ENCODE measurements around the gene NIPAL3. TPM values are rescaled to one million over a fixed set of nuclear protein-coding genes. Genes with fewer than 3 reads are reported as not detected.

NIPAL3 gene
- total RNA-seq, 6 donors from 2014 or later, result 28.2 to 71.0 (median 46.6) TPM

DNA sequence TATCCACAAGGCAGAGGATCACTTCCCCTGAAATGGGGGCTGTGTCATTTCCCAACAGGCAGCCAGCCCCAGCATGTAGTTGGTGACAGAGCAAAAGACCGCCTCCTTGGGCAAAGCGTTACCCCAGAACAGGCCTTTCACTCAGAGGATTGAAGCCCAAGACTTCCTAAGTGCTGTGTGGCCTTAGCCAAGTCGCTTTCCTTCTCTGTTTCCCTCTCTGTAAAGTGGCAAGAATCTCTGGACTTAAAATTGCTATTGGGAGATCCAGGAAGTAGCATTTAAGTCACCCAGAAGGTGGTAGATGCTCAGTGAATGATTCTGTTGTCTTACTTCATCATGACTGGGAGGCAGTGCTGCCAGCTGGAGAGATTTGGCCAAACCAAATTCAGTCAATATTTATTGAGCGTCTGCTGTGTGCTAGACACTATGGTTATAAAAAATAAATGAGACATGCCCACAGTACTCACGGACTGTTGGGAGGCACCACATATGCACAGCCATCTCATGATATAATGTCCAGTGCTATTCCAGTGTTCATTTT lies 35.3 kb downstream of the NIPAL3 start:
- ATAC-seq (ENCODE audit: low FRiP score in 2 of 2) (no peak), DNase-seq (no peak)
- WGBS, 2 donors, result 94 to 98% methylated on average over 5 of the region's 5 CpGs
- TF ChIP-seq EP300 (IDR thresholded peaks at IDR 0.05) (no peak), POLR2AphosphoS5 (IDR thresholded peaks at IDR 0.05) (no peak), POLR2A (IDR thresholded peaks at IDR 0.05) (no peak)
- TF ChIP-seq, protein P1, sequence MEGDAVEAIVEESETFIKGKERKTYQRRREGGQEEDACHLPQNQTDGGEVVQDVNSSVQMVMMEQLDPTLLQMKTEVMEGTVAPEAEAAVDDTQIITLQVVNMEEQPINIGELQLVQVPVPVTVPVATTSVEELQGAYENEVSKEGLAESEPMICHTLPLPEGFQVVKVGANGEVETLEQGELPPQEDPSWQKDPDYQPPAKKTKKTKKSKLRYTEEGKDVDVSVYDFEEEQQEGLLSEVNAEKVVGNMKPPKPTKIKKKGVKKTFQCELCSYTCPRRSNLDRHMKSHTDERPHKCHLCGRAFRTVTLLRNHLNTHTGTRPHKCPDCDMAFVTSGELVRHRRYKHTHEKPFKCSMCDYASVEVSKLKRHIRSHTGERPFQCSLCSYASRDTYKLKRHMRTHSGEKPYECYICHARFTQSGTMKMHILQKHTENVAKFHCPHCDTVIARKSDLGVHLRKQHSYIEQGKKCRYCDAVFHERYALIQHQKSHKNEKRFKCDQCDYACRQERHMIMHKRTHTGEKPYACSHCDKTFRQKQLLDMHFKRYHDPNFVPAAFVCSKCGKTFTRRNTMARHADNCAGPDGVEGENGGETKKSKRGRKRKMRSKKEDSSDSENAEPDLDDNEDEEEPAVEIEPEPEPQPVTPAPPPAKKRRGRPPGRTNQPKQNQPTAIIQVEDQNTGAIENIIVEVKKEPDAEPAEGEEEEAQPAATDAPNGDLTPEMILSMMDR (IDR thresholded peaks at IDR 0.05), result no peak
- Histone ChIP-seq H3K27me3 (no peaks in the 10 kb centered on the region), H3K27ac (no peak overlapping the region), H3K9me3 (no peaks in the 10 kb centered on the region), H3K36me3 (peaks cover 13 to 79% (median 31%) of the 10 kb centered on the region in 4 donors), H3K4me1 (no peaks in the 10 kb centered on the region), H3K4me3 (no peak overlapping the region)

DNA sequence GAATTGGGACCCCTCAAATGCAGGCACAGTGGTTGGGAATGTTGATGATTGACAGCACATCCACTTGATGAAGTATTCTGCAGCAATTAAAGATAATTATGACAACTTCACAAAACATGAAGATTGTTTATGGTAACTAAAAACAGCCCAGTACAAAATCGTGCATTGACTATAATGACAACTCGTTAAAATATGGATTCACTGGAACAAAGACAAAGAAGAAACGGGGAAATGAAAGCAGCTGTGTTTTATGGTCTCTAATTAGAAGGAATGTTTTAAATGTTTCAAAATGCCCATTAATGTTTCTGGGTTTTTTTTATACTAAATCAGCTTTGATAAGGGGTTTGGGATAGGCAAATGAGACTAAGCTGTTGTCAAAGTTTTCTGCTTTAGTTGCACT lies 36.1 kb downstream of the NIPAL3 start:
- ATAC-seq (ENCODE audit: low FRiP score in 2 of 2), result no peak
- Histone ChIP-seq H3K4me1 (no peaks in the 10 kb centered on the region), H3K4me3 (no peak overlapping the region), H3K27ac (no peak overlapping the region), H3K36me3 (peaks cover 13 to 81% (median 38%) of the 10 kb centered on the region in 4 donors), H3K9me3 (no peaks in the 10 kb centered on the region), H3K27me3 (no peaks in the 10 kb centered on the region)
- 62 to 69% methylated on average over 3 of the region's 3 CpGs for WGBS, 2 donors
- TF ChIP-seq, protein P1 (IDR thresholded peaks at IDR 0.05), result no peak
- TF ChIP-seq POLR2AphosphoS5 (IDR thresholded peaks at IDR 0.05) (no peak), EP300 (IDR thresholded peaks at IDR 0.05) (no peak), POLR2A (IDR thresholded peaks at IDR 0.05) (no peak)
- DNase-seq, result no peak

DNA sequence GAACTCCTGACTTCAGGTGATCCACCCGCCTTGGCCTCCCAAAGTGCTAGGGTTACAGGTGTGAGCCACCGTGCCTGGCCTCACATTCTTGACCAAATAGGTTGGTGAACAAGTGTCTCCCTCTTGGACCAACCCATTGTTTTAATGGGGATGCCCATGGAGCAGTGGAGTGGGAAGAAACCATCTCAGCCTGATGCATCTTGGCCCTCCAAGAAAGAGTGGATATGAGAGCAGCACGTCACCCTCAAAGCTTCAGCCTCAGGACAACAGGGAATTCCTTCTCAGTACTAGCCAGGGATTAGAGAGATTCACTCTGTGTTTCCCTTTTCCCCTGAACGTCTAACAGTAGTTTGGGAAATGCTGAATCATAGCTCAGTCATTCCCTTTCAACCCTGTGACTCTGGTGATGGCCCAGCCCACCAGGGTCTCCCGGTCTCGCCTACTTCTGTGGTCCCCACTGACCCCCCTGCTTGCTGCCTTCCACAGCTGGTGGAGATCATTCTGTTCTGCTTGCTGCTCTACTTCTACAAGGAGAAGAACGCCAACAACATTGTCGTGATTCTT lies 37.4 kb downstream of the NIPAL3 start:
- Histone ChIP-seq H3K9me3 (no peaks in the 10 kb centered on the region), H3K27me3 (no peaks in the 10 kb centered on the region), H3K4me3 (no peak overlapping the region), H3K27ac (no peak overlapping the region), H3K36me3 (peaks cover 13 to 89% (median 40%) of the 10 kb centered on the region in 4 donors), H3K4me1 (no peaks in the 10 kb centered on the region)
- WGBS, 2 donors, result 86 to 93% methylated on average over 6 to 8 of the region's 8 CpGs
- TF ChIP-seq EP300 (IDR thresholded peaks at IDR 0.05), result no peak
- TF ChIP-seq POLR2A (IDR thresholded peaks at IDR 0.05), result no peak
- TF ChIP-seq, protein P1 (IDR thresholded peaks at IDR 0.05), result no peak
- no peak for TF ChIP-seq POLR2AphosphoS5 (IDR thresholded peaks at IDR 0.05)
- DNase-seq, result no peak
- no peak for ATAC-seq (ENCODE audit: low FRiP score in 2 of 2)

DNA sequence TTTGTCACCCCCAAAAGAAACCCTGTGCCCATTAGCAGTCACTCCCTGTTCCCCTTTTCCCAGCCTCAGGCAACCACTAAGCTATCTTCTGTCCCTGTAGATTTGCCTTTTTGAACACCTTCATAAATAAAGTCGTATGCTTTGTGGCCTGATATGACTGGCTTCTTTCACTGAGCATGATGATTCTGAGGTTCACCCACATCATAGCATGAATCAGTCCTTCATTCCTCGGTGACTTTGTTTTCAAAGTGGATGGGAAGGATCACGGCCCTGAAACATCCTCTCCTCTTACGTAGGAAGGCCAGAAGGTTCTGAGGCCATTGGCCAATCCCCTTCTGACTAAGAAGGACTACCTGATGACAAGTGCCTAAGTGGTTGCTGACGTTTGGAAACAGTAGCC lies 39.1 kb downstream of the NIPAL3 start:
- no peak for ATAC-seq (ENCODE audit: low FRiP score in 2 of 2)
- TF ChIP-seq, protein P1 (IDR thresholded peaks at IDR 0.05), result no peak
- no peak for TF ChIP-seq POLR2AphosphoS5 (IDR thresholded peaks at IDR 0.05)
- TF ChIP-seq EP300 (IDR thresholded peaks at IDR 0.05), result no peak
- TF ChIP-seq POLR2A (IDR thresholded peaks at IDR 0.05), result no peak
- H3K4me3 ChIP-seq, result no peak overlapping the region
- H3K27me3 ChIP-seq, result no peaks in the 10 kb centered on the region
- DNase-seq, result no peak
- no peak overlapping the region for H3K27ac ChIP-seq
- WGBS, 2 donors, result 75 to 78% methylated on average over 5 of the region's 5 CpGs
- no peaks in the 10 kb centered on the region for H3K4me1 ChIP-seq
- no peaks in the 10 kb centered on the region for H3K9me3 ChIP-seq
- peaks cover 6 to 92% (median 49%) of the 10 kb centered on the region in 4 donors for H3K36me3 ChIP-seq

DNA sequence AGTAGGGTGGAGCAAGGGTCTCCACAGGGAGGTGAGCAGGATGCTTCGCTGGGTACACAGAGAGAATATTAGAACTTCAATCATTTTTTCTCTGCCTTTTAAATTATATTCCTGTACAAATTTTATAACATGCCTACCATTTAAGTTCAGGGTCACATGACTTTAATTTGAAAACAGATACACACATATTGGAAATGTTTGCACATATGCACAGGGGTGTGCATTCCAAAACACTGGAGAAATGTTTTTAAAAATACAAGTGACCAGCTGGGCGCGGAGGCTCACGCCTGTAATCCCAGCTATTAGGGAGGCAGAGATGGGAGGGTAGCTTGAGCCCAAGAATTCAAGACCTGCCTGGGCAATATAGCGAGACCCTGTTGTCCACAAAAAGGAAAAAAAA lies 39.7 kb downstream of the NIPAL3 start:
- no peak for ATAC-seq (ENCODE audit: low FRiP score in 2 of 2)
- Histone ChIP-seq H3K36me3 (peaks cover 3 to 92% (median 47%) of the 10 kb centered on the region in 4 donors), H3K9me3 (no peaks in the 10 kb centered on the region), H3K27me3 (no peaks in the 10 kb centered on the region), H3K27ac (no peak overlapping the region), H3K4me1 (no peaks in the 10 kb centered on the region), H3K4me3 (no peak overlapping the region)
- 96 to 99% methylated on average over 5 of the region's 5 CpGs for WGBS, 2 donors
- no peak for DNase-seq
- TF ChIP-seq EP300 (IDR thresholded peaks at IDR 0.05) (no peak), POLR2A (IDR thresholded peaks at IDR 0.05) (no peak), POLR2AphosphoS5 (IDR thresholded peaks at IDR 0.05) (no peak)
- TF ChIP-seq, protein P1 (IDR thresholded peaks at IDR 0.05), result no peak
